Measurements from ENCODE around the gene BBC3.

DNA sequence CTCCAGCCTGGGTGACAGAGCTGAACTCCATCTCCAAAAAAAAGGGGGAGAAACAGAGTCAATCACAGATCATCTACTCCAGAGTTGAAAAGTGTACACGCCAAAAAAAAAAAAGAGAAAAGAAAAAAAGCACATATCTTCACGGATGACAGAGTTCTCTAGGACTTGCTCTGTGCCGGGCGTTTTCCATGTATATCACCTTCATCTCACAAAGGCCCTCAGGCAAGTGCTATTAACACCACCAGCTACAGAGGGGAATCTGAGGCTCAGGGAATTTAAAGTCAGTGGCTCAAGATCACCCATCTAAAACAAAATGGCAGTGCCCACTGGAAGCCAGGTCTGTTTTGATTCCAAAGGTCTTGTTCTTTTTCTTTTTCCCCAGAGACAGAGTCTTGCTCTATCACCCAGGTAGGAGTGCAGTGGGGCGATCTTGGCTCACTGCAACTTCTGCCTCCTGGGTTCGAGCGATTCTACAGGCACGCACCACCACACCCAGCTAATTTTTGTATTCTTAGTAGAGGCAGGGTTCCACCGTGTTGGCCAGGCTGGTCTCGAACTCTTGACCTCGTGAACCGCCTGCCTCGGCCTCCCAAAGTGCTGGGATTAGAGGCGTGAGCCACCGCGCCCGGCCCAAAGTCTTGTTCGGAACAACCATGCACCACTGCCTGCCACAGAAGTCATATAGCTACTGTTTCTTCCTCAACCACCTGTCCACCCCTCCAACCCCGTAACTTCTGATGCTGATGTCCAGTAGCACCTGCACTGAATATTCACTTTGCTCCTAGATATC is 58.1 kb downstream of the BBC3 start:
- TF ChIP-seq, protein P1, sequence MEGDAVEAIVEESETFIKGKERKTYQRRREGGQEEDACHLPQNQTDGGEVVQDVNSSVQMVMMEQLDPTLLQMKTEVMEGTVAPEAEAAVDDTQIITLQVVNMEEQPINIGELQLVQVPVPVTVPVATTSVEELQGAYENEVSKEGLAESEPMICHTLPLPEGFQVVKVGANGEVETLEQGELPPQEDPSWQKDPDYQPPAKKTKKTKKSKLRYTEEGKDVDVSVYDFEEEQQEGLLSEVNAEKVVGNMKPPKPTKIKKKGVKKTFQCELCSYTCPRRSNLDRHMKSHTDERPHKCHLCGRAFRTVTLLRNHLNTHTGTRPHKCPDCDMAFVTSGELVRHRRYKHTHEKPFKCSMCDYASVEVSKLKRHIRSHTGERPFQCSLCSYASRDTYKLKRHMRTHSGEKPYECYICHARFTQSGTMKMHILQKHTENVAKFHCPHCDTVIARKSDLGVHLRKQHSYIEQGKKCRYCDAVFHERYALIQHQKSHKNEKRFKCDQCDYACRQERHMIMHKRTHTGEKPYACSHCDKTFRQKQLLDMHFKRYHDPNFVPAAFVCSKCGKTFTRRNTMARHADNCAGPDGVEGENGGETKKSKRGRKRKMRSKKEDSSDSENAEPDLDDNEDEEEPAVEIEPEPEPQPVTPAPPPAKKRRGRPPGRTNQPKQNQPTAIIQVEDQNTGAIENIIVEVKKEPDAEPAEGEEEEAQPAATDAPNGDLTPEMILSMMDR (IDR thresholded peaks at IDR 0.05 in 4 of 5, conservative IDR thresholded peaks at IDR 0.05 in 1 of 5), result no peak
- TF ChIP-seq POLR2A (IDR thresholded peaks at IDR 0.05), result no peak

Measured in gastrocnemius medialis (tissue), 4 donors.